Endothelial cell (in vitro differentiated cells): ENCODE results near the gene PRKCH. TPM values are rescaled to one million over a fixed set of nuclear protein-coding genes. Genes with fewer than 3 reads are reported as not detected.

Experiments used
- DNase-seq: peaks from one replicate; pipeline ENCODE4 v3.0.0; 2021; ENCODE audit warnings: low spot score
- H3K27ac Mint-ChIP-seq: one replicate; pipeline ENCODE4 v1.8.0; 2021; ENCODE audit warnings: mixed read lengths, inconsistent platforms; ENCODE audit not compliant: unreplicated experiment
- H3K27me3 Mint-ChIP-seq: one replicate; pipeline ENCODE4 v1.8.0; 2021; ENCODE audit warnings: mild to moderate bottlenecking, moderate library complexity, mixed read lengths, inconsistent platforms; ENCODE audit not compliant: unreplicated experiment
- H3K36me3 Mint-ChIP-seq: one replicate; pipeline ENCODE4 v1.8.0; 2021; ENCODE audit warnings: mild to moderate bottlenecking, low read depth, mixed read lengths, inconsistent platforms; ENCODE audit not compliant: unreplicated experiment
- H3K4me1 Mint-ChIP-seq: one replicate; pipeline ENCODE4 v1.8.0; 2021; ENCODE audit warnings: mild to moderate bottlenecking, mixed read lengths, inconsistent platforms; ENCODE audit not compliant: unreplicated experiment
- H3K4me3 Mint-ChIP-seq: one replicate; pipeline ENCODE4 v1.8.0; 2021; ENCODE audit warnings: mild to moderate bottlenecking, mixed read lengths, inconsistent platforms; ENCODE audit not compliant: unreplicated experiment
- H3K9me3 Mint-ChIP-seq: one replicate; pipeline ENCODE4 v1.8.0; 2021; ENCODE audit warnings: mixed read lengths, inconsistent platforms; ENCODE audit not compliant: unreplicated experiment
- CTCF ChIP-seq: fragments of 200-600 bp; sonication (generic); IDR thresholded peaks from one replicate; pipeline ENCODE4 v1.5.0; 2021; ENCODE audit warnings: antibody characterized with exemption; ENCODE audit not compliant: unreplicated experiment
- total RNA-seq: library from RNA; stranded (reverse); fragmentation: NEBNext Ultra II Directional; extraction: Animal tissue kit (Norgen Biotek cat#: 25700); gene quantifications from one replicate; pipeline ENCODE4 v1.2.1, GENCODE V29; 2021; ENCODE audit not compliant: unreplicated experiment

PRKCH gene
- total RNA-seq, 1 donor from 2014 or later: 42.5 TPM

GRCh38 chr14:61365667-61366212 is 44.4 kb downstream of the PRKCH start:
- Mint-ChIP-seq H3K4me1 (peaks cover 6% of the 10 kb centered on the region), H3K4me3 (no peak overlapping the region), H3K36me3 (no peaks in the 10 kb centered on the region), H3K9me3 (no peaks in the 10 kb centered on the region), H3K27ac (no peak overlapping the region), H3K27me3 (peaks cover 8% of the 10 kb centered on the region)
- no peak for DNase-seq
- TF ChIP-seq CTCF: no peak

- H3K9me3 Mint-ChIP-seq: peaks cover 7% of the 10 kb centered on the region
- no peak for DNase-seq
- peaks cover 6% of the 10 kb centered on the region for H3K4me1 Mint-ChIP-seq
- no peak for TF ChIP-seq CTCF
- H3K27me3 Mint-ChIP-seq: peaks cover 11% of the 10 kb centered on the region
- no peak overlapping the region for H3K27ac Mint-ChIP-seq
- H3K4me3 Mint-ChIP-seq: no peak overlapping the region
- peaks cover 10% of the 10 kb centered on the region for H3K36me3 Mint-ChIP-seq
Observed at GRCh38 chr14:61368114-61368710, 46.8 kb downstream of the PRKCH start.

GRCh38 chr14:61368781-61369453 is 47.5 kb downstream of the PRKCH start:
- Mint-ChIP-seq H3K9me3 (peaks cover 10% of the 10 kb centered on the region), H3K4me1 (peaks cover 6% of the 10 kb centered on the region), H3K27ac (no peak overlapping the region), H3K36me3 (peaks cover 16% of the 10 kb centered on the region), H3K4me3 (no peak overlapping the region), H3K27me3 (peaks cover 11% of the 10 kb centered on the region)
- TF ChIP-seq CTCF: no peak
- DNase-seq: no peak

- Mint-ChIP-seq H3K4me1 (peaks cover 6% of the 10 kb centered on the region), H3K27ac (no peak overlapping the region), H3K9me3 (peaks cover 14% of the 10 kb centered on the region), H3K27me3 (peaks cover 11% of the 10 kb centered on the region), H3K4me3 (no peak overlapping the region), H3K36me3 (peaks cover 22% of the 10 kb centered on the region)
- DNase-seq: no peak
- TF ChIP-seq CTCF: no peak
Observed at GRCh38 chr14:61369454-61369810, 48.1 kb downstream of the PRKCH start.

GRCh38 chr14:61372379-61372778 is 51.0 kb downstream of the PRKCH start:
- no peak for DNase-seq
- Mint-ChIP-seq H3K9me3 (peaks cover 24% of the 10 kb centered on the region), H3K36me3 (peaks cover 45% of the 10 kb centered on the region), H3K4me1 (no peaks in the 10 kb centered on the region), H3K4me3 (peak overlapping the region; percentile 59), H3K27me3 (peaks cover 14% of the 10 kb centered on the region), H3K27ac (no peak overlapping the region)
- no peak for TF ChIP-seq CTCF
